Right atrium auricular region (tissue), 2 donors: Measurements from ENCODE around the gene PAGR1. TPM values are rescaled to one million over a fixed set of nuclear protein-coding genes. Genes with fewer than 3 reads are reported as not detected.
"Not testable (repeated sequence)": the region's sequence is repeated elsewhere in the genome, so short reads cannot be mapped to it uniquely, and the experiment has no call there.

ENCODE experiments used
- DNase-seq: peaks from one replicate; pipeline ENCODE4 v3.0.0-alpha.2; 2019; ENCODE audit warnings: low spot score
- H3K27ac ChIP-seq, 2 donors: fragments of 200-600 bp; sonication (generic); 1 replicate in 1 of 2; 2 replicates in 1 of 2; pipeline ENCODE4 v1.5.1; 2016 to 2019
- H3K27me3 ChIP-seq, 2 donors: fragments of 200-600 bp; sonication (generic); one replicate each; pipeline versions ENCODE4 v1.5.1 to v1.6.0; 2017 to 2019
- H3K36me3 ChIP-seq: fragments of 200-600 bp; sonication (generic); one replicate; pipeline ENCODE4 v1.5.1; 2016
- H3K4me1 ChIP-seq, 2 donors: fragments of 200-600 bp; sonication (generic); one replicate each; pipeline versions ENCODE4 v1.5.1 to v1.6.0; 2017 to 2019
- H3K4me3 ChIP-seq, 2 donors: fragments of 200-600 bp; sonication (generic); 1 replicate in 1 of 2; 2 replicates in 1 of 2; pipeline ENCODE4 v1.5.1; 2017 to 2019; ENCODE audit warnings: mild to moderate bottlenecking in 1 of 2, moderate library complexity in 1 of 2
- H3K9me3 ChIP-seq, 2 donors: fragments of 200-600 bp; sonication (generic); one replicate each; pipeline ENCODE4 v1.5.1; 2019
- total RNA-seq, 2 donors: library from RNA; depleted of rRNA; stranded (reverse); fragments of >200 nt; gene quantifications; one replicate each; pipeline ENCODE4 v1.1.0, GENCODE V29; 2016
- TF ChIP-seq, protein P1 (sequence below), 2 donors: fragments of 200-600 bp; sonication (generic); IDR thresholded peaks; one replicate each; pipeline ENCODE4 v1.5.1; 2019; ENCODE audit warnings: antibody characterized with exemption in 2 of 2

The PAGR1 gene
- total RNA-seq, 2 donors from 2014 or later = 23.5 to 27.3 TPM

DNA sequence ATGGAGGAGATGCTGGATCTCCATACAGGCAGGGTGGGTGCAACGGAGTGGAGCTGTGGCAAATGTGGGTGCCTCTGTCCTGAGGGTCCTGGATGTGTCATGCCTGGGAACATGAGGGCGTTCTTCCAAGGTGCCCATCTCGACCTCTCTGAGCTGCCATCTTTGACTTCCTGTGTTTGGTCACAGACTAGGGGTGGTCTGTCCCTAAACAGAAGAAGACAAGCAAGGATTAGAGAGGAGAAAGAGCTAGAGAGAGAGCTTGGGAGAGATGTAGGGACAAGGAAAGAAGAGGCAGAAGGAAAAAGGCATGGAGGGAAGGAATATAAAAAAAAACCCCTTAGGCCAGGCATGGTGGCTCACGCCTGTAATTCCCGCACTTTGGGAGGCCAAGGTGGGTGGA lies 41.2 kb upstream of the PAGR1 start:
- no peak for DNase-seq
- H3K4me3 ChIP-seq = no peak overlapping the region
- H3K36me3 ChIP-seq = no peaks in the 10 kb centered on the region
- TF ChIP-seq, protein P1, sequence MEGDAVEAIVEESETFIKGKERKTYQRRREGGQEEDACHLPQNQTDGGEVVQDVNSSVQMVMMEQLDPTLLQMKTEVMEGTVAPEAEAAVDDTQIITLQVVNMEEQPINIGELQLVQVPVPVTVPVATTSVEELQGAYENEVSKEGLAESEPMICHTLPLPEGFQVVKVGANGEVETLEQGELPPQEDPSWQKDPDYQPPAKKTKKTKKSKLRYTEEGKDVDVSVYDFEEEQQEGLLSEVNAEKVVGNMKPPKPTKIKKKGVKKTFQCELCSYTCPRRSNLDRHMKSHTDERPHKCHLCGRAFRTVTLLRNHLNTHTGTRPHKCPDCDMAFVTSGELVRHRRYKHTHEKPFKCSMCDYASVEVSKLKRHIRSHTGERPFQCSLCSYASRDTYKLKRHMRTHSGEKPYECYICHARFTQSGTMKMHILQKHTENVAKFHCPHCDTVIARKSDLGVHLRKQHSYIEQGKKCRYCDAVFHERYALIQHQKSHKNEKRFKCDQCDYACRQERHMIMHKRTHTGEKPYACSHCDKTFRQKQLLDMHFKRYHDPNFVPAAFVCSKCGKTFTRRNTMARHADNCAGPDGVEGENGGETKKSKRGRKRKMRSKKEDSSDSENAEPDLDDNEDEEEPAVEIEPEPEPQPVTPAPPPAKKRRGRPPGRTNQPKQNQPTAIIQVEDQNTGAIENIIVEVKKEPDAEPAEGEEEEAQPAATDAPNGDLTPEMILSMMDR (IDR thresholded peaks at IDR 0.05) = no peak
- H3K4me1 ChIP-seq = no peaks in the 10 kb centered on the region
- H3K9me3 ChIP-seq = no peaks in the 10 kb centered on the region
- no peaks in the 10 kb centered on the region for H3K27me3 ChIP-seq
- H3K27ac ChIP-seq = no peak overlapping the region

DNA sequence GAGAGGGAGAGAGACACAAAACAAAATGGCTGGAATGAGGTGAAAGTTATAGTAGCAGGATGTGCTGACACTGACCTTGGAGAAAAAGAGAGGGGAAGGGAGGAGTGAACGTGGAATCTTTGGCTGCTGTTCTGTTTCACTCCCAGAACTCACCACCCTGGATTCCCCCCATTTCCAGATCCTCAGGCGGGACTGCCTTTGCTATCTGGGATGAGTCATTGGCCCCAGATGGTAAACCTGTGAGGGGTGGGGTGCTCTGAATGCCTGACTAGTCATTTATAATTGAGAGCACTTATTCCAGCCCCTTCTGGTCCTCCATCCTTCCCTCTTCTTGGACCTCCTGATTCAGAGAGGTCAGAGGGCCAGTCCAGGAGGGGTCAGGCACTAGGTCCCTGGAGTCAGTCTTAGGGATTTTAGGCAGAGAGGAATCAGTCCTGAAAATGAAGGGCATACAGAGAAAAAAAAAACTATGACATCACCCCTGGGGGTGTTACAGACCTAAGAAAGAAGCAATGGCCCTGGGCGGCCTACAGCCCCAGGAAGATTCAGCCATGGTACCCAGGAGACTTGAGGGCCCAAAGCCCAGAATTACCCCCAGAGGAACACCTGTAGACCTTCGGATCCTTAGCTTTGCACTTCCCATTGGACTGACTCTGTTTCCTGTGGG lies 40.1 kb upstream of the PAGR1 start:
- H3K27ac ChIP-seq = no peak overlapping the region
- H3K4me3 ChIP-seq = no peak overlapping the region
- no peak for DNase-seq
- no peaks in the 10 kb centered on the region for H3K27me3 ChIP-seq
- H3K4me1 ChIP-seq = no peaks in the 10 kb centered on the region
- no peaks in the 10 kb centered on the region for H3K36me3 ChIP-seq
- TF ChIP-seq, protein P1 (IDR thresholded peaks at IDR 0.05) = no peak
- no peaks in the 10 kb centered on the region for H3K9me3 ChIP-seq

DNA sequence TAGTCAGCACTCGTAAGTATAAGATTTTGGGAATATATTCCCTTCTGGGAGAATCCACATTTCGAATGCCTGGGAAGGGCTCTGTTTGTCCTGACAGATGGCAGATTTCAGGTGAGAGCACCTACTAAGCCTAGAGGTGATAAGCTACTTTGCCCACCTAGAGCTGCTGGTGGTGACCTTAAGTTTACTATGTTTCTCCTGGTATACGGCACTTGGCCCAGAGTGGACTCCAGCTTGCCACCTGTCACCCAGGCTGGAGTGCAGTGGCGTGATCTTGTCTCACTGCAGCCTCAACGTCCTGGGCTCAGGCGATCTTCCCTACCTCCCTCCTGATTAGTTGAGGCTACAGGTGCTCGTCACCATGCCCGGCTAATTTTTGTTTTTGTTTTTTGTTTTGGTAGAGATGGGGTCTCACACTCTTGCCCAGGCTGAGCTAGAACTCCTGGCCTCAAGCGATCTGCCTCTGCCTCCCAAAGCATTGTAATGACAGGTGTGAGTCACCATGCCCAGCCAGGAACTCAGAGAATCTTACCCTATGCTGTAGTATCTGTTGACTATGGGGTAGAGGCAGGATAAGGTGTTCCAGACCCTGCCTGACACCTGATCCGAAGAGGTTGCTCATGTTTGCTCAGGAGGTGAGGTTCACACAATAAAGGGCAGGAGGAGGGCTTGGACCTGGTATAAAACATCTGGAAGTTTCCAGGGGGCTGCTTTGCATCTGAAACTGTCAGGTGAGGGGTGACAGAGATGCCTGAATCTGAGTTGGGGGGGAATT lies 38.2 kb upstream of the PAGR1 start, which contains the start of gene ZG16:
ZG16 (plus strand) TSS at position 681 of the 775 bp plus-strand sequence. CDS start 1,011 bp downstream, outside the sequence.
- Histone ChIP-seq H3K27me3 (no peaks in the 10 kb centered on the region), H3K9me3 (no peaks in the 10 kb centered on the region), H3K27ac (no peak within 1 kb of the TSS), H3K4me3 (no peak within 1 kb of the TSS), H3K4me1 (no peaks in the 10 kb centered on the region), H3K36me3 (no peaks in the 10 kb centered on the region)
- TF ChIP-seq, protein P1 (IDR thresholded peaks at IDR 0.05) = no peak
- DNase-seq = no peak

DNA sequence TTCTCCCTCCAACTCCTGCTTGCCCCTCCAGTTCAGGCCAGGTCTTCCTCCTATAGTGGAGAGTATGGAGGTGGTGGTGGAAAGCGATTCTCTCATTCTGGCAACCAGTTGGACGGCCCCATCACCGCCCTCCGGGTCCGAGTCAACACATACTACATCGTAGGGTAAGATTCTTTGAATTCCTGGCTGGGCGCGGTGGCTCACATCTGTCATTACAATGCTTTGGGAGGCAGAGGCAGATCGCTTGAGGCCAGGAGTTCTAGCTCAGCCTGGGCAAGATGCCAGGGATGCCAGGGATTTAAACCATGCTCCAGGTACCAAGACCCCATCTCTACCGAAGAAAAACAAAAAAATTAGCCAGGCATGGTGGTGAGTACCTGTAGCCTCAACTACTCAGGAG lies 36.5 kb upstream of the PAGR1 start:
- no peaks in the 10 kb centered on the region for H3K36me3 ChIP-seq
- no peaks in the 10 kb centered on the region for H3K4me1 ChIP-seq
- H3K9me3 ChIP-seq = no peaks in the 10 kb centered on the region
- no peak for DNase-seq
- no peaks in the 10 kb centered on the region for H3K27me3 ChIP-seq
- H3K4me3 ChIP-seq = no peak overlapping the region
- TF ChIP-seq, protein P1 (IDR thresholded peaks at IDR 0.05) = no peak
- no peak overlapping the region for H3K27ac ChIP-seq

DNA sequence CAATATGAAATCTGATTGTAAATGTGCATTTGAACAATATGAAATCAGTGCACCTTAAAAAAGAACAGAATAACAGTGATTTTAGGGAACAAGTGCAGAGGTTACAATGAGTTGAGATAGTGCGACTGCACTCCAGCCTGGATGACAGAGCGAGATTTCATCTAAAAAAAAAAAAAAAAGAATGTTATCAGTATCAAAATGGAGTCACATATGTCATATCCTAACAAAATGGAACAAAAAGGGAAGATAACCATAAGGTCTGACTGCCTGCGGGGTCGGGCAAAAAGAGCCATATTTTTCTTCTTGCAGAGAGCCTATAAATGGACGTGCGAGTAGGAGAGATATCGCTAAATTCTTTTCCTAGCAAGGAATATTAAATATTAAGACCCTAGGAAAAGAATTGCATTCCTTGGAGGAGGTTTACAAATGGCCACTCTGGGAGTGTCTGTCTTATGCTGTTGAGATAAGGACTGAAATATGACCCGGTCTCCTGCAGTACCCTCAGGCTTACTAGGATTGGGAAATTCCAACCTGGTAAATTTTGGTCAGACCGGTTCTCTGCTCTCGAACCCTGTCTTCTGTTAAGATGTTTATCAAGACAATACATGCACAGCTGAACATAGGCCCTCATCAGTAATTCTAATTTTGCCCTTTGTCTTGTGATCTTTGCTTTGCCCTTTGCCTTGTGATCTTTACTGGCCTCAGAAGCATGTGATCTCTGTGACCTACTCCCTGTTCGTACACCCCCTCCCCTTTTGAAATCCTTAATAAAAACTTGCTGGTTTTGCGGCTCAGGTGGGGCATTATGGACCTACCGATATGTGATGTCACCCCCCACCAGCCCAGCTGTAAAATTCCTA lies 32.6 kb upstream of the PAGR1 start:
- H3K4me1 ChIP-seq, H3K36me3 ChIP-seq, DNase-seq, H3K9me3 ChIP-seq, H3K27ac ChIP-seq, H3K4me3 ChIP-seq, H3K27me3 ChIP-seq: not testable (repeated sequence)

DNA sequence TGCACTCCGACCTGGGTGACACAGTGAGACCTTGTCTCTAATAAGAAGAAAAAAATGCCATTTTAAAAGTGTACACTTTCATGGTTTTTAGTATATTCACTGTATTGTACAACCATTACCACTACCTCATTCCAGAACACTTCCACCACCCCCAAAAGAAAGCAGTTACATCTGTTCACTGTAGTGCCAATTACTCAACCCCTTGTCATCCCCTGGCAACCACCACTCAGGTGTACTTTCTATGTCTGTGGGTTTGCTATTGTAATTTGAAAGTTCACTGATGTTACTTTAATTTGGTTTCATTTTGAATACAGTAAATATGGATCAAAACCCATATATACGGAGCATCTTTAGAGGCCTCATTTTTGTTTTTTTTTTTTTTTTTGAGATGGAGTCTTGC lies 31.8 kb upstream of the PAGR1 start:
- Histone ChIP-seq H3K4me3 (no peak overlapping the region), H3K4me1 (peaks cover 0 to 5% of the 10 kb centered on the region in 2 donors), H3K27me3 (no peaks in the 10 kb centered on the region), H3K9me3 (no peaks in the 10 kb centered on the region), H3K27ac (no peak overlapping the region), H3K36me3 (no peaks in the 10 kb centered on the region)
- DNase-seq = no peak
- TF ChIP-seq, protein P1 (IDR thresholded peaks at IDR 0.05) = no peak
